GM12878 (cell line): Measurements from ENCODE around the gene TMEM171. TPM values are rescaled to one million over a fixed set of nuclear protein-coding genes. Genes with fewer than 3 reads are reported as not detected.
A peak's percentile ranks its signal among the peaks of the same experiment; 100 is the strongest.

Source experiments
- ATAC-seq: fragments of 200-7000 bp; cut with Tn5 transposase; 3 replicates; pipeline ENCODE4 v1.9.1; 2020; ENCODE audit warnings: mild to moderate bottlenecking, moderate library complexity
- Bru-seq: library from RNA; stranded (reverse); fragments of 400-500 nt; gene quantifications from one replicate; lab custom pipeline; 2021; lab: Mats Ljungman, UMichigan
- BruChase-seq, 2 experiments: library from RNA; stranded (reverse); fragments of 400-500 nt; gene quantifications; one replicate each; lab custom pipeline; 2021; lab: Mats Ljungman, UMichigan
- BruUV-seq: library from RNA; stranded (reverse); fragments of 400-500 nt; replicated peaks from 2 replicates; lab custom pipeline; 2021; lab: Mats Ljungman, UMichigan
- CTCF ChIA-PET: fragments of 300-600 bp; sonication (Branson Sonifier 250); formaldehyde crosslinking; extraction: SDS; loops from one replicate; lab custom pipeline; 2021; ENCODE audit warnings: inconsistent platforms; lab: Yijun Ruan, JAX
- POLR2A ChIA-PET: fragments of 350-600 bp; formaldehyde crosslinking; extraction: SDS; loops from one replicate; lab custom pipeline; 2021; ENCODE audit warnings: inconsistent platforms; lab: Charles Lee
- RAD21 ChIA-PET: fragments of 300-600 bp; sonication (Branson Sonifier 250); formaldehyde crosslinking; loops from one replicate; lab custom pipeline; 2023; ENCODE audit warnings: antibody characterized with exemption; ENCODE audit not compliant: unreplicated experiment; lab: Charles Lee
- SMC1A ChIA-PET: fragments of 300-600 bp; sonication (Branson Sonifier 250); formaldehyde crosslinking; loops from one replicate; lab custom pipeline; 2023; ENCODE audit not compliant: unreplicated experiment, uncharacterized antibody; lab: Charles Lee
- DNase-seq: peaks from one replicate; pipeline ENCODE4 v3.0.0-alpha.2; 2011; ENCODE audit warnings: low read depth, low spot score
- FAIRE-seq: peaks from 3 replicates; lab custom pipeline; 2011; peaks lifted over from hg19 to GRCh38; lab: Jason Lieb, UNC
- H2AFZ ChIP-seq: 2 replicates; pipeline ENCODE4 v1.6.0; 2011; ENCODE audit warnings: low read depth, low read length, control low read depth; ENCODE audit not compliant: control insufficient read depth
- H3K27ac ChIP-seq: 2 replicates; pipeline ENCODE4 v1.5.1; 2011; ENCODE audit warnings: control low read depth; ENCODE audit not compliant: control insufficient read depth, insufficient read depth
- H3K27me3 ChIP-seq, 2 experiments: replicated peaks in 1 of 2; 2 replicates each; pipeline versions ENCODE4 v1.6.0 to v1.6.1; 2011; ENCODE audit warnings: low read length in 1 of 2; ENCODE audit not compliant: control insufficient read depth in 2 of 2, insufficient read depth in 2 of 2
- H3K36me3 ChIP-seq, 2 experiments: 2 replicates each; pipeline ENCODE4 v1.5.1; 2011; ENCODE audit warnings: low read length in 1 of 2; ENCODE audit not compliant: control insufficient read depth in 2 of 2, insufficient read depth in 2 of 2
- H3K4me1 ChIP-seq: 2 replicates; pipeline ENCODE4 v1.6.1; 2011; ENCODE audit warnings: mild to moderate bottlenecking, low read length, moderate library complexity, mixed read lengths; ENCODE audit not compliant: control insufficient read depth, insufficient read depth
- H3K4me2 ChIP-seq: 2 replicates; pipeline ENCODE4 v1.6.0; 2011; ENCODE audit warnings: control low read depth; ENCODE audit not compliant: control insufficient read depth, insufficient read depth
- H3K4me3 ChIP-seq: fragments of 200-600 bp; sonication (generic); 2 replicates; pipeline ENCODE4 v1.5.1; 2016
- H3K79me2 ChIP-seq: 2 replicates; pipeline ENCODE4 v1.6.0; 2011; ENCODE audit warnings: low read length; ENCODE audit not compliant: control insufficient read depth, insufficient read depth
- H3K9ac ChIP-seq: 2 replicates; pipeline ENCODE4 v1.8.0; 2011; ENCODE audit warnings: low read length, control low read depth, mixed read lengths; ENCODE audit not compliant: control insufficient read depth, insufficient read depth
- H3K9me3 ChIP-seq: replicated peaks from 3 replicates; pipeline ENCODE4 v1.5.1; 2011; ENCODE audit warnings: mild to moderate bottlenecking, low read length; ENCODE audit not compliant: control insufficient read depth, insufficient read depth
- H4K20me1 ChIP-seq: 2 replicates; pipeline ENCODE4 v1.6.0; 2011; ENCODE audit not compliant: control insufficient read depth, insufficient read depth
- ATF7 ChIP-seq: fragments of 450-650 bp; IDR thresholded peaks from 2 replicates; pipeline ENCODE4 v1.6.1; 2016; ENCODE audit warnings: low read depth, mild to moderate bottlenecking
- CHD4 ChIP-seq: fragments of 200-600 bp; sonication (generic); IDR thresholded peaks from 2 replicates; pipeline ENCODE4 v1.6.1; 2016; ENCODE audit warnings: mild to moderate bottlenecking
- CREB1 ChIP-seq: IDR thresholded peaks from 2 replicates; pipeline ENCODE4 v1.6.1; 2012; ENCODE audit warnings: low read depth, mild to moderate bottlenecking, inconsistent platforms
- E2F8 ChIP-seq: fragments of 450-650 bp; IDR thresholded peaks from 2 replicates; pipeline ENCODE4 v1.6.1; 2018; ENCODE audit warnings: mild to moderate bottlenecking, low read depth, moderate library complexity; ENCODE audit not compliant: partially characterized antibody
- HDAC6 ChIP-seq: fragments of 200-600 bp; sonication (generic); IDR thresholded peaks from one replicate; pipeline ENCODE4 v1.8.0; 2017; ENCODE audit warnings: antibody characterized with exemption; ENCODE audit not compliant: unreplicated experiment
- NKRF ChIP-seq: fragments of 450-650 bp; conservative IDR thresholded peaks from 2 replicates; pipeline ENCODE4 v1.6.1; 2017; ENCODE audit warnings: mild to moderate bottlenecking, moderate library complexity
- NR2F1 ChIP-seq: fragments of 450-650 bp; conservative IDR thresholded peaks from 2 replicates; pipeline ENCODE4 v1.6.1; 2017; ENCODE audit warnings: mild to moderate bottlenecking
- POLR2AphosphoS2 ChIP-seq: IDR thresholded peaks from 2 replicates; pipeline ENCODE4 v1.6.1; 2011; ENCODE audit warnings: low read depth, mild to moderate bottlenecking, low read length, improper control_type of control experiment, moderate library complexity
- POLR2AphosphoS5 ChIP-seq: IDR thresholded peaks from 2 replicates; pipeline ENCODE4 v1.6.1; 2011; ENCODE audit warnings: mild to moderate bottlenecking, low read length, inconsistent platforms
- PRDM15 ChIP-seq: fragments of 450-650 bp; formaldehyde crosslinking; IDR thresholded peaks from 2 replicates; pipeline ENCODE4 v1.4.0; 2020; ENCODE audit warnings: mild to moderate bottlenecking, moderate library complexity
- STAT1 ChIP-seq: fragments of 450-650 bp; conservative IDR thresholded peaks from 2 replicates; pipeline ENCODE4 v1.6.1; 2014; ENCODE audit warnings: antibody characterized with exemption, mild to moderate bottlenecking
- WGBS: methylation state at CpG from one replicate; pipeline ENCODE4 v1.1.6; 2016; ENCODE audit warnings: low lambda C conversion rate; ENCODE audit not compliant: insufficient replicate concordance, insufficient coverage; ENCODE audit errors: missing lambda C conversion rate; 5-methylcytosine and 5-hydroxymethylcytosine counted together
- in situ Hi-C: fragments of 300-500 bp; cut with MboI; formaldehyde crosslinking; loops from 9 replicates; pipeline ENCODE4 v1.14.3; 2018; ENCODE audit warnings: mixed read lengths
- intact Hi-C: fragments of 100-400 bp; cut with micrococcal nuclease; formaldehyde crosslinking; loops from one replicate; pipeline ENCODE4 v1.14.2; 2022; ENCODE audit not compliant: unreplicated experiment
- long read RNA-seq, 2 experiments: library from polyadenylated mRNA; unstranded; transcript quantifications; one replicate each; pipeline ENCODE4 v2.0.0, GENCODE V29; 2019 to 2020
- polyA minus RNA-seq, 3 experiments: library from RNA; depleted of rRNA, polyadenylated mRNA; stranded (reverse); fragments of >200 nt; gene quantifications; 2 replicates each; pipeline ENCODE4 v1.2.3, GENCODE V29; 2011
- polyA plus RNA-seq, 11 experiments: library from polyadenylated mRNA; depleted of rRNA in 4 of 11; unstranded in 6 of 11; stranded (reverse) in 5 of 11; fragments of >200 nt; fragmentation: Nextera tagmentation in 4 of 11; fragmentation: Illumina TruSeq in 1 of 11; extraction: Ambion mirVana in 4 of 11; extraction: Trizol in 1 of 11; gene quantifications; 1 replicate in 1 of 11; 2 replicates in 10 of 11; pipeline versions ENCODE4 v1.2.1 to v1.2.3, GENCODE V29; 2011 to 2016; ENCODE audit warnings: inconsistent platforms in 2 of 11, missing spikeins in 2 of 11, low read depth in 1 of 11
- total RNA-seq, 4 experiments: library from RNA; depleted of rRNA in 3 of 4; stranded (reverse); fragments of >200 nt in 3 of 4; fragmentation: Illumina TruSeq in 1 of 4; extraction: Trizol in 1 of 4; gene quantifications; 2 replicates each; pipeline versions ENCODE4 v1.2.1 to v1.2.3, GENCODE V29; 2013 to 2021

TMEM171 gene
- total RNA-seq (2013; cell fraction: nucleolus; rRNA removed), result not detected in 2 replicates
- total RNA-seq (2014; rRNA removed) (not detected in 2 replicates), total RNA-seq (2014; rRNA removed; fragmentation: Illumina TruSeq; extraction: Trizol) (not detected in 2 replicates), total RNA-seq (2021) (not detected in 2 replicates), polyA plus RNA-seq (2011; rRNA removed) (not detected in 2 replicates), polyA plus RNA-seq (2014; fragmentation: Illumina TruSeq; extraction: Trizol) (not detected in 2 replicates), polyA plus RNA-seq (2014; fragmentation: Nextera tagmentation; extraction: Ambion mirVana) (not detected), polyA plus RNA-seq (2014; rRNA removed) (not detected in 2 replicates), polyA plus RNA-seq (2016; fragmentation: Nextera tagmentation; extraction: Ambion mirVana) (not detected), polyA minus RNA-seq (2011; rRNA and poly(A)+ RNA removed) (not detected in 2 replicates), Bru-seq, nascent RNA (percentile 11 among the genes with signal in this experiment), BruChase-seq, experiment 1, labeled RNA remaining after a 6-hour chase (percentile 15 among the genes with signal in this experiment), BruChase-seq, experiment 2, labeled RNA remaining after a 2-hour chase (percentile 16 among the genes with signal in this experiment)
- not detected for polyA plus RNA-seq (2011; ENCODE audit: low read depth)
- polyA plus RNA-seq (2011; cell fraction: cytosol; rRNA removed), result 0.07 TPM in 1 of 2 replicates, not detected in the other
- not detected in 2 replicates for polyA plus RNA-seq (2011; cell fraction: nucleus; rRNA removed)
- polyA plus RNA-seq (2012), result not detected in 2 replicates
- polyA minus RNA-seq (2011; cell fraction: cytosol; rRNA and poly(A)+ RNA removed), result not detected in 2 replicates
- not detected in 2 replicates for polyA minus RNA-seq (2011; cell fraction: nucleus; rRNA and poly(A)+ RNA removed)
- long read RNA-seq, experiment 1, result 0 reads
- long read RNA-seq, experiment 2, result 0 reads

- in situ Hi-C loops, result no loop called here
- Histone ChIP-seq H3K4me3 (no peak within 1 kb of the TSS), H4K20me1 (peaks cover 4% of the 10 kb centered on the region; the same call in 1 of the 2 replicates), H3K36me3 (no peaks in the 10 kb centered on the region), H3K27me3 (peaks cover 7 to 9% of the 10 kb centered on the region in 2 experiments), H3K27ac (no peak within 1 kb of the TSS), H3K9me3 (no peaks in the 10 kb centered on the region), H2AFZ (no peak within 1 kb of the TSS), H3K9ac (no peak within 1 kb of the TSS), H3K4me2 (no peak within 1 kb of the TSS), H3K79me2 (no peaks in the 10 kb centered on the region), H3K4me1 (no peaks in the 10 kb centered on the region)
- CTCF ChIA-PET, result no interaction called here
- BruUV-seq, result no TSS peak
- RAD21 ChIA-PET, result no interaction called here
- intact Hi-C loops, result no loop called here
- ATAC-seq (peak; percentile 64), DNase-seq (no peak), FAIRE-seq (no peak)
- POLR2A ChIA-PET, result no interaction called here
- SMC1A ChIA-PET, result no interaction called here
- WGBS, result 26% methylated on average over 47 of the region's 94 CpGs
- TF ChIP-seq CREB1 (no peak), NKRF (no peak), STAT1 (no peak), HDAC6 (no peak), POLR2AphosphoS5 (no peak), CHD4 (no peak), ATF7 (no peak), E2F8 (no peak), POLR2AphosphoS2 (no peak), PRDM15 (no peak), NR2F1 (no peak)
These were observed at the start of gene TMEM171 for GRCh38 chr5:73120222-73121118. TSS of gene TMEM171 (plus strand) at chr5:73120575. CDS start at chr5:73123374, 2,799 bp downstream.
